Left ventricle myocardium inferior (tissue), 1 donor: Measurements from ENCODE around the gene NUDT1. TPM values are rescaled to one million over a fixed set of nuclear protein-coding genes. Genes with fewer than 3 reads are reported as not detected.

Source experiments
- DNase-seq: peaks from one replicate; pipeline ENCODE4 v3.0.0-alpha.2; 2020
- H3K27ac ChIP-seq: fragments of 200-600 bp; replicated peaks from 2 replicates; pipeline ENCODE4 v1.8.0; 2021
- H3K27me3 ChIP-seq: fragments of 200-600 bp; 2 replicates; pipeline ENCODE4 v1.8.0; 2021; ENCODE audit warnings: low read depth
- H3K36me3 ChIP-seq: fragments of 200-600 bp; 2 replicates; pipeline ENCODE4 v1.8.0; 2021
- H3K4me1 ChIP-seq: fragments of 200-600 bp; 2 replicates; pipeline ENCODE4 v1.8.0; 2021
- H3K4me3 ChIP-seq: fragments of 200-600 bp; 2 replicates; pipeline ENCODE4 v1.8.0; 2021; ENCODE audit warnings: mild to moderate bottlenecking, moderate library complexity
- H3K9me3 ChIP-seq: fragments of 200-600 bp; replicated peaks from 2 replicates; pipeline ENCODE4 v1.8.0; 2021
- CTCF ChIP-seq: fragments of 200-600 bp; IDR thresholded peaks from 2 replicates; pipeline ENCODE4 v1.8.0; 2021; ENCODE audit warnings: antibody characterized with exemption, mild to moderate bottlenecking, borderline replicate concordance
- intact Hi-C: fragments of 100-400 bp; cut with micrococcal nuclease; formaldehyde crosslinking; loops from one replicate; pipeline ENCODE4 v1.11.0; 2022
- long read RNA-seq: library from polyadenylated mRNA; unstranded; transcript quantifications from one replicate; pipeline ENCODE4 v2.0.0, GENCODE V29; 2021
- total RNA-seq: library from RNA; stranded (reverse); fragmentation: NEBNext Ultra II Directional; extraction: Animal tissue kit (Norgen Biotek cat#: 25700); gene quantifications from one replicate; pipeline ENCODE4 v1.2.1, GENCODE V29; 2021
- donor health status: DM: no; HTN: yes; CAD: no; lungs with severe emphysema.

NUDT1 gene
- 12.5 TPM for total RNA-seq
- long read RNA-seq, partial matches to known transcripts = 0 of 4 reads
- long read RNA-seq, other reads (novel, unspliced or antisense) = 0 of 4 reads

GRCh38 chr7:2241580-2242540 is at the start of gene NUDT1, which contains the start of gene MRM2:
Gene NUDT1, plus strand, starts transcription at chr7:2242226. Its CDS starts 2,349 bp downstream, at chr7:2244575.
Gene MRM2, minus strand, starts transcription at chr7:2242205. Its CDS starts 36 bp downstream, at chr7:2242169.
- DNase-seq = peak; percentile 85
- Histone ChIP-seq H3K27me3 (no peaks in the 10 kb centered on the region), H3K4me3 (peak within 1 kb of the TSS; percentile 100), H3K4me1 (peaks cover 26% of the 10 kb centered on the region), H3K9me3 (no peaks in the 10 kb centered on the region), H3K27ac (peak within 1 kb of the TSS; percentile 83), H3K36me3 (peaks cover 26% of the 10 kb centered on the region)
- intact Hi-C loops = no loop called here
- peak; percentile 4 for TF ChIP-seq CTCF

DNA sequence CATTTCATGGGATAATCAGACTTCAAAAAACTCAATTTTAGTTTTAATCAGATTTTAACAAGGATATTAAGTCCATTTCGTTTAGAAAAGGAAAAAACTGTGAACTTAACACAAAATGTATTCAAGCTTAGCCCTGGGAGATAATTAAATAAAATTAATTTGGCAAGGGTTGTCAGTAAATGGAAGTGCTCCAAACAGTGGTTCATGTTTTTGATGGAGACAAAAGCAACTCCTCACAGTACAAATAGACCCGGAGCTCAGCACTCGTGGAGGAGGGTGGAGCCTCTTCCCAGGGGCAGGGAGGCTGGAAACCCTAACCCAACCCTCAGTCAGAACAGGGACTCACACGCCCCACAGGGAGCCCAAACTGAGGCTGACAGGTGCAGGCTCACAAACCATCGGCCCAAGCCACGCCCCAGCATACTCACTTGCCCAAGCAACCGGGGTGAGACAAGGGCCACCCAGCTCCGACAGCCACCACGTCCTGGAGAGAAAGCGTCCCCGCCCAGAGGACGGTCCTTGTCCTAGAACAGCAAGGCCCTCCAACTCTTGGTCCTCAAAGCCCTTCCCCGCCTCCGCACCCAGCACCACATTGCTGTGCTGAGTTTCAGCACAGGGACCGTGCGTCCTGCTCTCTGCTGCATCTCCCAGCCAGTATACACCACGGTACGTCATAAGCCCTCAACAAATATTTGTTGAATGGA is 49.0 kb upstream of the NUDT1 start:
- Histone ChIP-seq H3K4me1 (peaks cover 32% of the 10 kb centered on the region), H3K36me3 (peaks cover 16% of the 10 kb centered on the region), H3K27me3 (no peaks in the 10 kb centered on the region), H3K27ac (no peak overlapping the region), H3K9me3 (peaks cover 9% of the 10 kb centered on the region), H3K4me3 (no peak overlapping the region)
- intact Hi-C loops = no loop called here
- no peak for TF ChIP-seq CTCF
- DNase-seq = no peak

- Histone ChIP-seq H3K27me3 (no peaks in the 10 kb centered on the region), H3K27ac (no peak overlapping the region), H3K36me3 (peaks cover 16% of the 10 kb centered on the region), H3K9me3 (peaks cover 8% of the 10 kb centered on the region), H3K4me1 (peaks cover 32% of the 10 kb centered on the region), H3K4me3 (no peak overlapping the region)
- no peak for TF ChIP-seq CTCF
- intact Hi-C loops = no loop called here
- DNase-seq = no peak
These were observed 48.3 kb upstream of the NUDT1 start for GRCh38 chr7:2193575-2194305.

DNA sequence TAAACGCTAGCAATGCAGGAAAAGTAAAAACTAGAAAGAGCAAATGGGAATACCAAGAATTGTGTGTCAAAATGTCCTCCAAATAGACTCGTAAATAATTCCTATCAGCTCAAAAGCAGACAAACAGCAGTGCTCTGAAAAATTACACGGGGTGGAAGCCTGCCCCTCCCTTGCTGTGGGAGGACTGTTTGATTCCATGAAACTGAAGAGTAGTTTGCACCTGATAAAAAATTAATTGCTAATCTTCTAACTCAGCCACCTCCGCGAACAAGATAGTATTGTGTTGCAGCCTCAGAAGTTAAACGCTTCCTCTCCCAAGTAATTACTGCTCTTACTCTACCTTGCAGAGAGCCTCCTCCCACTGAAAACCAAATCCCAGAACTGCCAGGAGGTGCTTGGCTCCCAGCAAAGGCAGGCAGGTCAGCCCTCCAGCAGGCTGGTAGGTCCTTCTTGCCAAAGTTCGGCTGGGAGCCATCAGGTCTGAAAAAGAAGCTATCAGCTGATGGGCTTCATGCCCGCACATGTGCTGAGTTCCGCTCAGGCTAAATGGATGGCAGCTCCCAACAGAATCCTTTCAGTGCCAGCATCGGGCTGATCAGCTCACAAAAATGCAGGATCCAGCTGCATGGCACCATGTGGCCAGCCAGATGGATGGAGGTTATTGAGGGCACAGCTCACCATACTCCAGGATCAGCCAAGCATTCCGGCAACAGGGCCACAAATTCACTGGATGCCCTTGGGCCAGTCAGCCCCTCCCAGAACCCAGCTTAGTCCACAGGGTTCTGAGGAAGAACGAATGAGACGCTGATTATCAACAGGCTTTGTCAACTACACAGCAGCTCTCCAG is 46.4 kb upstream of the NUDT1 start:
- Histone ChIP-seq H3K4me1 (peaks cover 32% of the 10 kb centered on the region), H3K27me3 (no peaks in the 10 kb centered on the region), H3K9me3 (no peaks in the 10 kb centered on the region), H3K27ac (peak overlapping the region; percentile 60), H3K36me3 (peaks cover 20% of the 10 kb centered on the region), H3K4me3 (no peak overlapping the region)
- no peak for TF ChIP-seq CTCF
- peak; percentile 59 for DNase-seq
- intact Hi-C loops = no loop called here
